K562 (cell line): ENCODE data around the gene NR0B1. TPM values are rescaled to one million over a fixed set of nuclear protein-coding genes. Genes with fewer than 3 reads are reported as not detected.

ENCODE experiments used
- ARID2 ChIP-seq: fragments of 450-650 bp; IDR thresholded peaks from 2 replicates; pipeline ENCODE4 v1.6.1; 2017; ENCODE audit warnings: antibody characterized with exemption, mild to moderate bottlenecking
- BRCA1 ChIP-seq, 2 experiments: fragments of 450-650 bp in 1 of 2; sonication (generic) in 1 of 2; formaldehyde crosslinking in 1 of 2; IDR thresholded peaks; 2 replicates each; pipeline versions ENCODE4 v1.5.0 to v1.6.1; 2017 to 2020; ENCODE audit warnings: mild to moderate bottlenecking in 1 of 2, missing genetic modification reagents in 1 of 2
- CC2D1A ChIP-seq: fragments of 450-650 bp; IDR thresholded peaks from 2 replicates; pipeline ENCODE4 v1.6.1; 2017; ENCODE audit warnings: mild to moderate bottlenecking
- CEBPG ChIP-seq, 3 experiments: fragments of 200-800 bp in 1 of 3; sonication (Bioruptor generic) in 1 of 3; sonication (generic) in 1 of 3; formaldehyde crosslinking in 1 of 3; IDR thresholded peaks in 2 of 3; conservative IDR thresholded peaks in 1 of 3; 2 replicates each; pipeline versions ENCODE4 v1.6.1 to v1.8.0; 2016 to 2022; ENCODE audit warnings: missing compliant biosample characterization in 2 of 3, missing genetic modification characterization in 2 of 3, mild to moderate bottlenecking in 1 of 3, missing genetic modification reagents in 1 of 3
- CHD7 ChIP-seq: fragments of 200-600 bp; sonication (generic); IDR thresholded peaks from one replicate; pipeline ENCODE4 v1.6.1; 2012; ENCODE audit warnings: mild to moderate bottlenecking, low read depth, low read length, inconsistent platforms
- ETV5 ChIP-seq: sonication (generic); formaldehyde crosslinking; IDR thresholded peaks from 2 replicates; pipeline ENCODE4 v1.4.0; 2020; ENCODE audit warnings: low read depth, mild to moderate bottlenecking, missing genetic modification reagents
- FOXA3 ChIP-seq, 2 experiments: fragments of 450-650 bp in 1 of 2; sonication (generic) in 1 of 2; formaldehyde crosslinking; IDR thresholded peaks in 1 of 2; conservative IDR thresholded peaks in 1 of 2; 2 replicates each; pipeline versions ENCODE4 v1.4.0 to v1.8.0; 2020 to 2022; ENCODE audit warnings: mild to moderate bottlenecking in 2 of 2, missing genetic modification reagents in 1 of 2
- GTF2A2 ChIP-seq: IDR thresholded peaks from 2 replicates; pipeline ENCODE4 v1.6.1; 2016; ENCODE audit warnings: mild to moderate bottlenecking, missing genetic modification characterization, missing compliant biosample characterization
- MYC ChIP-seq, 2 experiments: fragments of 250-450 bp in 1 of 2; sonication (Bioruptor Pico) in 1 of 2; IDR thresholded peaks; 2 replicates each; pipeline versions ENCODE4 v1.5.1 to v1.6.1; 2012 to 2021; ENCODE audit warnings: low read depth in 2 of 2, borderline replicate concordance in 1 of 2, improper control_type of control experiment in 1 of 2, low read length in 1 of 2, mild to moderate bottlenecking in 1 of 2, moderate library complexity in 1 of 2
- SRSF1 ChIP-seq: fragments of 200-400 bp; formaldehyde crosslinking; IDR thresholded peaks from 2 replicates; pipeline ENCODE4 v1.6.1; 2017; ENCODE audit warnings: mild to moderate bottlenecking, low read depth, low read length, moderate library complexity
- XRCC4 ChIP-seq: IDR thresholded peaks from one replicate; pipeline ENCODE4 v1.6.1; 2011; ENCODE audit not compliant: insufficient read depth, insufficient read length; ENCODE audit errors: extremely low read depth
- ZFX ChIP-seq: sonication (generic); formaldehyde crosslinking; IDR thresholded peaks from 2 replicates; pipeline ENCODE4 v1.8.0; 2022; ENCODE audit warnings: mild to moderate bottlenecking, missing genetic modification reagents, moderate library complexity
- ZNF695 ChIP-seq: fragments of 450-650 bp; formaldehyde crosslinking; IDR thresholded peaks from 2 replicates; pipeline ENCODE4 v1.4.0; 2020; ENCODE audit warnings: mild to moderate bottlenecking, moderate library complexity
- polyA plus RNA-seq, 8 experiments: library from polyadenylated mRNA; depleted of rRNA in 4 of 8; stranded (reverse) in 5 of 8; unstranded in 3 of 8; fragments of >200 nt; fragmentation: Nextera tagmentation in 2 of 8; fragmentation: Illumina TruSeq in 1 of 8; extraction: Ambion mirVana in 2 of 8; extraction: Trizol in 1 of 8; gene quantifications; 2 replicates each; pipeline versions ENCODE4 v1.2.1 to v1.2.3, GENCODE V29; 2011 to 2014; ENCODE audit warnings: inconsistent platforms in 1 of 8, missing spikeins in 1 of 8
- total RNA-seq, 7 experiments: library from RNA; depleted of rRNA in 6 of 7; stranded (reverse); fragments of >200 nt in 6 of 7; fragmentation: Illumina TruSeq in 2 of 7; extraction: Trizol in 2 of 7; gene quantifications; 2 replicates each; pipeline versions ENCODE4 v1.2.1 to v1.2.3, GENCODE V29; 2011 to 2021; ENCODE audit warnings: low replicate concordance in 1 of 7

Gene NR0B1
- total and polyA plus RNA-seq, 9 of the 15 experiments (the other 6 are each of a cell fraction or from before 2014, with no cell fraction given) = not detected

GRCh38 chrX:30283456-30284200, 25.6 kb downstream of the NR0B1 start (continued):
- TF ChIP-seq CHD7 = no peak
- TF ChIP-seq ARID2 = no peak
- TF ChIP-seq BRCA1 (IDR thresholded peaks at IDR 0.05) = no peak
- TF ChIP-seq BRCA1 (CRISPR knock-in tag; IDR thresholded peaks at IDR 0.05) = no peak
- TF ChIP-seq ETV5 = no peak
- TF ChIP-seq XRCC4 = no peak
- TF ChIP-seq GTF2A2 (tag) = no peak
- no peak for TF ChIP-seq ZFX (CRISPR knock-in tag)
- no peak for TF ChIP-seq ZNF695 (CRISPR knock-in tag)
- TF ChIP-seq CEBPG (CRISPR knock-in tag; IDR thresholded peaks at IDR 0.05) = no peak
- TF ChIP-seq CEBPG (tag; conservative IDR thresholded peaks at IDR 0.05 in 1 of 2, IDR thresholded peaks at IDR 0.05 in 1 of 2) = no peak
- TF ChIP-seq CC2D1A = no peak
- TF ChIP-seq MYC (IDR thresholded peaks at IDR 0.05; ENCODE audit: low read depth, low read length) = no peak
- no peak for TF ChIP-seq MYC (CRISPR knock-in tag; IDR thresholded peaks at IDR 0.05; ENCODE audit: borderline replicate concordance, low read depth)
- no peak for TF ChIP-seq FOXA3 (CRISPR knock-in tag; conservative IDR thresholded peaks at IDR 0.05 in 1 of 2, IDR thresholded peaks at IDR 0.05 in 1 of 2)
- no peak for TF ChIP-seq SRSF1
